ENCODE results near the gene PLCD3. TPM values are rescaled to one million over a fixed set of nuclear protein-coding genes. Genes with fewer than 3 reads are reported as not detected.

The PLCD3 gene
- total and polyA plus RNA-seq, 2 of the 8 experiments (the other 6 are each of a cell fraction or from before 2014, with no cell fraction given), result 26.5 to 48.1 TPM

DNA sequence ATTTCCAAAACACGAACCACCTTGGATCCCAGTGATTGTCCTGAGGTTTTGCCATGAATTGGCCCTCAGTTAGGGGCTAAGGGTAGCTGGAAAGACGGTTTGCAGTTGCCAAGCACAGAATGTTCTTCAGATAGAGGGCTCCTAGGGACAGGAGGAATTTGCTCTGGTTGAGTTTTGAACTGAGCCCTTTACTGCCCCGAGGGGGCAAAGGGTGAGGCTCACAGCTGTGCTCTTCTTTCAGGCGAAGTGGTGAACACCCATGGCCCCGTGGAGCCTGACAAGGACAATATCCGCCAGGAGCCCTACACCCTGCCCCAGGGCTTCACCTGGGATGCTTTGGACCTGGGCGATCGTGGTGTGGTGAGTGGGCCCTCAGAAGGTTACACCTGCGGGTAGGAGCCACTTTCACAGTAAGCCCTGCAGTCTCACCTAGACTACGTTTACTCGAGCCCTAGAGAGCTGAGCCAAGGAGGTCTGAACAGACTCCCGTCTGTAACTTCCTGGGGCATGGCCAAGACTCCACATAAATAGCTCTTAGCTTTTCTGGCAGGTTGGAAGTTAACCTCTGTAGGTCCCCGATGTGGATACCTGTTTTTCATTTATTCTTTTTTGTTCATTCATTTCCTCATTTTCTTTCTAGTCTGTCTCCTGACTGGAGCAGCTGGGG lies 38.7 kb downstream of the PLCD3 start:
- Histone ChIP-seq H3K9ac (replicated peaks in 1 of 4; ENCODE audit: extremely low read depth in 1 of 4, low read depth in 3 of 4, low read length in 3 of 4) (no peak overlapping the region), H3K4ac (replicated peaks; ENCODE audit: insufficient read length, low read depth, low read length) (no peak overlapping the region), H2BK5ac (ENCODE audit: low read depth, low read length) (no peak overlapping the region), H3K4me3 (ENCODE audit: extremely low read depth in 1 of 4, insufficient read depth in 2 of 4, low read depth in 3 of 4, low read length in 4 of 4) (no peak overlapping the region), H3K27me3 (replicated peaks in 1 of 4; ENCODE audit: control insufficient read depth in 3 of 4, extremely low read depth in 1 of 4, insufficient read depth in 3 of 4, low read length in 3 of 4) (no peaks in the 10 kb centered on the region), H2AK5ac (ENCODE audit: low read depth, low read length) (no peak overlapping the region), H3K4me1 (replicated peaks in 1 of 4; ENCODE audit: control insufficient read depth in 3 of 4, insufficient read depth in 4 of 4, low read length in 3 of 4) (peaks cover 0 to 7% (median 0%) of the 10 kb centered on the region in 4 experiments; a peak in 4 of 7 replicates), H2BK20ac (ENCODE audit: low read length) (no peak overlapping the region), H3K27ac (ENCODE audit: low read depth, low read length) (no peak overlapping the region), H3K14ac (ENCODE audit: insufficient read length) (no peak overlapping the region), H3K79me2 (ENCODE audit: control insufficient read depth in 1 of 2, insufficient read depth in 2 of 2, low read length in 2 of 2) (no peaks in the 10 kb centered on the region), H3K56ac (replicated peaks; ENCODE audit: insufficient read length, low read depth, low read length) (no peak overlapping the region), H3K18ac (ENCODE audit: extremely low read depth, low read length) (no peak overlapping the region), H2BK120ac (replicated peaks; ENCODE audit: low read depth, low read length) (no peak overlapping the region), H3K23me2 (ENCODE audit: low read depth, low read length) (no peaks in the 10 kb centered on the region; the same call in 1 of the 2 replicates), H4K5ac (ENCODE audit: insufficient read length, low read depth, low read length) (no peak overlapping the region), H2BK12ac (ENCODE audit: low read depth, low read length) (no peak overlapping the region), H4K20me1 (replicated peaks in 1 of 2; ENCODE audit: control insufficient read depth in 1 of 2, insufficient read depth in 2 of 2, low read length in 2 of 2) (peaks cover 0 to 19% of the 10 kb centered on the region in 2 experiments), H3K9me3 (ENCODE audit: insufficient read depth in 2 of 2, low read depth in 1 of 2, low read length in 1 of 2) (no peaks in the 10 kb centered on the region), H4K91ac (replicated peaks; ENCODE audit: insufficient read length, low read length) (no peak overlapping the region), H3K79me1 (ENCODE audit: low read depth, low read length) (no peaks in the 10 kb centered on the region; the same call in 1 of the 2 replicates), H3K4me2 (ENCODE audit: insufficient read depth in 1 of 2, low read depth in 2 of 2, low read length in 2 of 2) (no peak overlapping the region), H3K36me3 (ENCODE audit: control insufficient read depth in 2 of 4, insufficient read depth in 4 of 4, low read length in 3 of 4) (peaks cover 26 to 71% (median 59%) of the 10 kb centered on the region in 4 experiments), H2BK15ac (ENCODE audit: low read length) (no peak overlapping the region), H2AFZ (ENCODE audit: low read length) (no peak overlapping the region), H3K23ac (ENCODE audit: insufficient read length) (no peak overlapping the region), H4K8ac (ENCODE audit: extremely low read depth, insufficient read depth, low read length) (no peak overlapping the region)
- ChIA-PET CTCF (ENCODE audit: partially characterized antibody) (interaction anchor here (0.5 to 7.5 kb wide), 8 partner anchors 12 to 721 kb away, joined by 3 to 69 read pairs (median 4); partner anchors contain the start of gene PLCD3), POLR2A (ENCODE audit: partially characterized antibody) (interaction anchor here (1.3 kb wide), 1 partner anchor 9 kb away, joined by 3 read pairs; no protein-coding TSS in a partner anchor)
- no peak for TF ChIP-seq JUND (IDR thresholded peaks at IDR 0.05; ENCODE audit: low read length)
- TF ChIP-seq EP300 (IDR thresholded peaks at IDR 0.05; ENCODE audit: borderline replicate concordance in 1 of 2, low read depth in 2 of 2, low read length in 2 of 2), result no peak
- no peak for TF ChIP-seq CTCF (IDR thresholded peaks at IDR 0.05; ENCODE audit: control extremely low read depth in 1 of 3, insufficient read depth in 1 of 3, low read depth in 1 of 3, low read length in 3 of 3)
- TF ChIP-seq BRCA1 (IDR thresholded peaks at IDR 0.05; ENCODE audit: low read depth, low read length), result no peak
- no peak for TF ChIP-seq FOSL1 (IDR thresholded peaks at IDR 0.05; ENCODE audit: insufficient read depth, low read depth, low read length)
- FAIRE-seq (no peak), DNase-seq (ENCODE audit: low read depth in 1 of 2, low spot score in 2 of 2) (no peak)
- 82% methylated on average over 13 of the region's 13 CpGs; no CpG with 5 or more reads in 1 of the 2 experiments for WGBS, 2 experiments (ENCODE audit: extremely low coverage in 1 of 2, insufficient coverage in 1 of 2, insufficient read length in 1 of 2, insufficient replicate concordance in 2 of 2, low coverage in 1 of 2, low lambda C conversion rate in 2 of 2, missing lambda C conversion rate in 1 of 2)
